Gastroesophageal sphincter (tissue), 4 donors: ENCODE data around the gene DGKQ. TPM values are rescaled to one million over a fixed set of nuclear protein-coding genes. Genes with fewer than 3 reads are reported as not detected.

Experiments
- ATAC-seq: fragments of 150-250 bp; one replicate; pipeline ENCODE4 v1.9.1; 2016; ENCODE audit warnings: mild to moderate bottlenecking, moderate library complexity
- H3K27ac ChIP-seq, 4 donors: fragments of 200-600 bp; sonication (generic) in 3 of 4; 1 replicate in 3 of 4; 2 replicates in 1 of 4; pipeline ENCODE4 v1.5.1; 2016 to 2019
- H3K27me3 ChIP-seq: fragments of 200-600 bp; sonication (generic); one replicate; pipeline ENCODE4 v1.5.1; 2019
- H3K36me3 ChIP-seq, 2 donors: fragments of 200-600 bp; sonication (generic); one replicate each; pipeline ENCODE4 v1.5.1; 2019; ENCODE audit warnings: control low read depth in 1 of 2
- H3K4me1 ChIP-seq, 3 donors: fragments of 200-600 bp; sonication (generic); 1 replicate in 2 of 3; 2 replicates in 1 of 3; pipeline ENCODE4 v1.5.1; 2016 to 2019; ENCODE audit warnings: control low read depth in 2 of 3
- H3K4me3 ChIP-seq, 2 donors: fragments of 200-600 bp; sonication (generic); one replicate each; pipeline ENCODE4 v1.5.1; 2019; ENCODE audit warnings: mild to moderate bottlenecking in 1 of 2, moderate library complexity in 1 of 2
- H3K9me3 ChIP-seq, 3 donors: fragments of 200-600 bp; sonication (generic); one replicate each; pipeline ENCODE4 v1.5.1; 2017 to 2019; ENCODE audit warnings: control low read depth in 2 of 3
- CTCF ChIP-seq, 4 experiments: fragments of 200-600 bp in 2 of 4; fragments of 450-650 bp in 2 of 4; sonication (generic) in 1 of 4; IDR thresholded peaks; one replicate each; pipeline ENCODE4 v1.5.1; 2017 to 2019; ENCODE audit warnings: antibody characterized with exemption in 4 of 4, mild to moderate bottlenecking in 2 of 4, moderate library complexity in 2 of 4
- EP300 ChIP-seq: sonication (generic); formaldehyde crosslinking; IDR thresholded peaks from one replicate; pipeline ENCODE4 v1.6.1; 2017; ENCODE audit warnings: antibody characterized with exemption, mild to moderate bottlenecking
- POLR2A ChIP-seq, 2 donors: fragments of 450-650 bp; IDR thresholded peaks; one replicate each; pipeline ENCODE4 v1.6.1; 2017; ENCODE audit warnings: antibody characterized with exemption in 2 of 2, mild to moderate bottlenecking in 2 of 2, moderate library complexity in 1 of 2
- POLR2AphosphoS5 ChIP-seq: sonication (generic); formaldehyde crosslinking; IDR thresholded peaks from one replicate; pipeline ENCODE4 v1.6.1; 2017; ENCODE audit warnings: antibody characterized with exemption
- WGBS, 2 donors: methylation state at CpG; one replicate each; pipeline ENCODE4 v1.1.5; 2018; ENCODE audit warnings: low coverage in 1 of 2; 5-methylcytosine and 5-hydroxymethylcytosine counted together
- total RNA-seq, 4 donors: library from RNA; depleted of rRNA; stranded (reverse); fragments of >200 nt; gene quantifications; one replicate each; pipeline ENCODE4 v1.1.0, GENCODE V29; 2016

DGKQ gene
- total RNA-seq, 4 donors from 2014 or later, result 7.5 to 13.5 (median 9.3) TPM

GRCh38 chr4:1013225-1014073 lies 40.1 kb upstream of the DGKQ start:
- no peaks in the 10 kb centered on the region for H3K9me3 ChIP-seq
- no peak for ATAC-seq
- no peaks in the 10 kb centered on the region for H3K36me3 ChIP-seq
- no peak for TF ChIP-seq POLR2AphosphoS5
- no peak for TF ChIP-seq CTCF (IDR thresholded peaks at IDR 0.05)
- TF ChIP-seq EP300, result no peak
- TF ChIP-seq POLR2A (IDR thresholded peaks at IDR 0.05), result no peak
- H3K4me1 ChIP-seq, result peaks cover 0 to 73% (median 25%) of the 10 kb centered on the region in 3 donors
- 69 to 98% methylated on average over 2 to 6 of the region's 43 CpGs for WGBS, 2 donors
- no peak overlapping the region for H3K4me3 ChIP-seq
- no peak overlapping the region for H3K27ac ChIP-seq
- peaks cover 4% of the 10 kb centered on the region for H3K27me3 ChIP-seq

GRCh38 chr4:1012034-1012739 lies 38.8 kb upstream of the DGKQ start:
- TF ChIP-seq CTCF (IDR thresholded peaks at IDR 0.05), result no peak
- TF ChIP-seq POLR2A (IDR thresholded peaks at IDR 0.05), result no peak
- no peak for TF ChIP-seq POLR2AphosphoS5
- no peak for TF ChIP-seq EP300
- Histone ChIP-seq H3K36me3 (no peaks in the 10 kb centered on the region), H3K9me3 (no peaks in the 10 kb centered on the region), H3K4me3 (peak overlapping the region; percentile 52 to 75), H3K27me3 (peaks cover 14% of the 10 kb centered on the region), H3K27ac (peak overlapping the region in 3 of 4 donors; percentile 14 to 54 (median 17)), H3K4me1 (peaks cover 0 to 61% (median 25%) of the 10 kb centered on the region in 3 donors)
- WGBS, 2 donors, result no CpG with 5 or more reads among the region's 69 CpGs
- ATAC-seq, result no peak

GRCh38 chr4:1011666-1012033 lies 38.3 kb upstream of the DGKQ start:
- TF ChIP-seq EP300 (no peak), POLR2A (IDR thresholded peaks at IDR 0.05) (no peak), POLR2AphosphoS5 (no peak), CTCF (IDR thresholded peaks at IDR 0.05) (no peak)
- WGBS, 2 donors, result no CpG with 5 or more reads among the region's 69 CpGs
- Histone ChIP-seq H3K27ac (peak overlapping the region in 2 of 4 donors; percentile 24 to 83), H3K36me3 (no peaks in the 10 kb centered on the region), H3K4me3 (peak overlapping the region; percentile 52 to 75), H3K4me1 (peaks cover 0 to 58% (median 25%) of the 10 kb centered on the region in 3 donors), H3K27me3 (peaks cover 19% of the 10 kb centered on the region), H3K9me3 (no peaks in the 10 kb centered on the region)
- peak; percentile 2 for ATAC-seq

GRCh38 chr4:1011022-1011665 lies 37.8 kb upstream of the DGKQ start, which contains the start of gene FGFRL1:
FGFRL1 (plus strand) TSS chr4:1011626; CDS start chr4:1012486, 860 bp downstream.
- TF ChIP-seq POLR2AphosphoS5 (peak; percentile 13), POLR2A (IDR thresholded peaks at IDR 0.05) (no peak)
- WGBS, 2 donors, result no CpG with 5 or more reads among the region's 89 CpGs
- Histone ChIP-seq H3K27ac (peak within 1 kb of the TSS; percentile 3 to 87 (median 80)), H3K4me1 (peaks cover 0 to 58% (median 25%) of the 10 kb centered on the region in 3 donors), H3K9me3 (no peaks in the 10 kb centered on the region), H3K4me3 (peak within 1 kb of the TSS; percentile 52 to 75), H3K36me3 (no peaks in the 10 kb centered on the region), H3K27me3 (peaks cover 24% of the 10 kb centered on the region)
- peak; percentile 81 for ATAC-seq
